ENCODE data around the gene ST6GALNAC6. TPM values are rescaled to one million over a fixed set of nuclear protein-coding genes. Genes with fewer than 3 reads are reported as not detected.

ST6GALNAC6 gene
- polyA plus RNA-seq, 3 donors, result 8.2 to 14.4 (median 12.0) TPM

- Histone ChIP-seq H3K4me2 (replicated peaks; ENCODE audit: extremely low read depth, low read length, poor library complexity, severe bottlenecking) (peak within 1 kb of the TSS; percentile 99), H3K4me1 (ENCODE audit: control insufficient read depth in 1 of 2, insufficient read depth in 2 of 2, low read length in 2 of 2) (peaks cover 56 to 66% of the 10 kb centered on the region in 2 donors), H3K27ac (ENCODE audit: low read depth in 1 of 2, low read length in 2 of 2) (peak within 1 kb of the TSS; percentile 85 to 93), H3K9me3 (replicated peaks in 1 of 2; ENCODE audit: control insufficient read depth in 1 of 2, insufficient read depth in 1 of 2, low read length in 2 of 2) (no peaks in the 10 kb centered on the region), H3K27me3 (ENCODE audit: control insufficient read depth in 2 of 2, insufficient read depth in 2 of 2, low read length in 2 of 2) (peaks cover 0 to 3% of the 10 kb centered on the region in 2 donors), H3K9ac (ENCODE audit: insufficient read depth, low read length, poor library complexity, severe bottlenecking) (peak within 1 kb of the TSS; percentile 69), H3K36me3 (replicated peaks in 1 of 2; ENCODE audit: control insufficient read depth in 1 of 2, insufficient read depth in 2 of 2, low read length in 2 of 2) (peaks cover 5 to 10% of the 10 kb centered on the region in 2 donors), H3K4me3 (replicated peaks in 1 of 3; ENCODE audit: low read depth in 2 of 3, low read length in 3 of 3) (peak within 1 kb of the TSS; percentile 54 to 92 (median 55)), H4K20me1 (ENCODE audit: insufficient read depth, low read length) (no peaks in the 10 kb centered on the region), H2AFZ (ENCODE audit: insufficient read depth, low read depth, low read length, poor library complexity, severe bottlenecking) (peak within 1 kb of the TSS; percentile 96), H3K79me2 (ENCODE audit: insufficient read depth, low read length) (no peaks in the 10 kb centered on the region)
- TF ChIP-seq CTCF (IDR thresholded peaks at IDR 0.05), result no peak
- Mint-ChIP-seq H3K36me3 (peaks cover 16 to 19% of the 10 kb centered on the region in 2 donors), H3K27me3 (ENCODE audit: low read depth in 3 of 3) (peaks cover 3 to 13% (median 8%) of the 10 kb centered on the region in 3 donors), H3K4me1 (peaks cover 64% of the 10 kb centered on the region), H3K27ac (peak within 1 kb of the TSS; percentile 81 to 100 (median 97)), H3K9me3 (peaks cover 0 to 1% (median 0%) of the 10 kb centered on the region in 7 donors), H3K4me3 (peak within 1 kb of the TSS; percentile 81 to 86)
- intact Hi-C loops (cut with micrococcal nuclease), result loop anchor here (5.0 kb wide), 6 partner anchors 55 to 695 kb away; partner anchors contain the start of genes CDK9 (in 1 of the 2), SH2D3C (in 1 of the 2) and TOR2A (in 1 of the 2)
- peak; percentile 90 to 94 (median 91) for DNase-seq
- under 1% methylated on average over 60 of the region's 71 CpGs for WGBS (ENCODE audit: insufficient coverage)
Measured at GRCh38 chr9:127916720-127917581, 17.5 kb upstream of the ST6GALNAC6 start, which contains the start of gene ST6GALNAC4. TSS of gene ST6GALNAC4 (minus strand) at chr9:127917041. CDS start at chr9:127916419, 622 bp downstream.
